ENCODE data around the gene ZNF701. TPM values are rescaled to one million over a fixed set of nuclear protein-coding genes. Genes with fewer than 3 reads are reported as not detected.

Gene ZNF701
- total RNA-seq = 10 to 100 TPM in 2 of 4 donors, 1 to 10 TPM in 2; 7.8 to 13.3 (median 10.1) TPM

- Histone ChIP-seq H3K27ac (replicated peaks in 1 of 4) (peak within 1 kb of the TSS; percentile 80 to 90 (median 84)), H3K4me1 (peaks cover 6 to 25% (median 20%) of the 10 kb centered on the region in 4 donors), H3K27me3 (no peaks in the 10 kb centered on the region), H3K4me3 (peak within 1 kb of the TSS; percentile 69 to 76 (median 74)), H3K9me3 (no peaks in the 10 kb centered on the region), H3K36me3 (peaks cover 5 to 32% (median 26%) of the 10 kb centered on the region in 4 donors)
- TF ChIP-seq EP300 (IDR thresholded peaks at IDR 0.05) = no peak
- TF ChIP-seq POLR2A (IDR thresholded peaks at IDR 0.05; ENCODE audit: low read depth) = peak; percentile 84
- TF ChIP-seq CTCF (IDR thresholded peaks at IDR 0.05) = peak; percentile 21 to 52 (median 29)
- TF ChIP-seq POLR2AphosphoS5 (IDR thresholded peaks at IDR 0.05) = peak; percentile 98 to 99
- DNase-seq (ENCODE audit: extremely low spot score) = peak; percentile 99
- under 1% methylated on average over 25 of the region's 57 CpGs for WGBS
- intact Hi-C loops (cut with DNase I) = loop anchor here (5.0 kb wide), 1 partner anchor 43 kb away; the partner anchor contains the start of gene ZNF808
These were observed at the start of gene ZNF701 for GRCh38 chr19:52570000-52570861. Gene ZNF701 (plus strand): TSS chr19:52570287. CDS start chr19:52574148, 3,861 bp downstream.

GRCh38 chr19:52522551-52522950 lies 47.5 kb upstream of the ZNF701 start:
- Histone ChIP-seq H3K27me3 (no peaks in the 10 kb centered on the region), H3K9me3 (no peaks in the 10 kb centered on the region), H3K4me1 (peaks cover 0 to 10% (median 2%) of the 10 kb centered on the region in 4 donors), H3K4me3 (no peak overlapping the region), H3K27ac (replicated peaks in 1 of 4) (no peak overlapping the region), H3K36me3 (no peaks in the 10 kb centered on the region)
- DNase-seq (ENCODE audit: extremely low spot score) = no peak
- intact Hi-C loops (cut with DNase I) = no loop called here
- 81% methylated on average over 14 of the region's 14 CpGs for WGBS
- TF ChIP-seq EP300 (IDR thresholded peaks at IDR 0.05) (no peak), POLR2A (IDR thresholded peaks at IDR 0.05; ENCODE audit: low read depth) (no peak), POLR2AphosphoS5 (IDR thresholded peaks at IDR 0.05) (no peak), CTCF (IDR thresholded peaks at IDR 0.05) (no peak)

- intact Hi-C loops (cut with DNase I) = no loop called here
- H3K4me1 ChIP-seq = peaks cover 11 to 21% (median 15%) of the 10 kb centered on the region in 4 donors
- no peaks in the 10 kb centered on the region for H3K9me3 ChIP-seq
- 85% methylated on average over 20 of the region's 20 CpGs for WGBS
- TF ChIP-seq POLR2AphosphoS5 (IDR thresholded peaks at IDR 0.05) (no peak), EP300 (IDR thresholded peaks at IDR 0.05) (no peak), CTCF (IDR thresholded peaks at IDR 0.05) (no peak), POLR2A (IDR thresholded peaks at IDR 0.05; ENCODE audit: low read depth) (no peak)
- H3K27ac ChIP-seq (replicated peaks in 1 of 4) = no peak overlapping the region
- H3K36me3 ChIP-seq = no peaks in the 10 kb centered on the region
- no peak overlapping the region for H3K4me3 ChIP-seq
- DNase-seq (ENCODE audit: extremely low spot score) = no peak
- no peaks in the 10 kb centered on the region for H3K27me3 ChIP-seq
These were observed 46.0 kb upstream of the ZNF701 start for GRCh38 chr19:52524086-52524485.

GRCh38 chr19:52527134-52527955 lies 42.7 kb upstream of the ZNF701 start, which contains the start of gene ZNF808:
Gene ZNF808 (plus strand): TSS chr19:52527668. CDS start chr19:52543285, 15,617 bp downstream.
- intact Hi-C loops (cut with DNase I) = loop anchor here (5.0 kb wide), 2 partner anchors 40 to 165 kb away; no protein-coding TSS in a partner anchor

More at GRCh38 chr19:52527134-52527955, 42.7 kb upstream of the ZNF701 start, which contains the start of gene ZNF808:
- Histone ChIP-seq H3K27ac (replicated peaks in 1 of 4) (peak within 1 kb of the TSS; percentile 83 to 95 (median 92)), H3K4me3 (peak within 1 kb of the TSS; percentile 68 to 81 (median 74)), H3K27me3 (no peaks in the 10 kb centered on the region), H3K36me3 (no peaks in the 10 kb centered on the region), H3K4me1 (peaks cover 12 to 27% (median 16%) of the 10 kb centered on the region in 4 donors), H3K9me3 (no peaks in the 10 kb centered on the region)
- DNase-seq (ENCODE audit: extremely low spot score) = peak; percentile 99
- no peak for TF ChIP-seq EP300 (IDR thresholded peaks at IDR 0.05)
- TF ChIP-seq CTCF (IDR thresholded peaks at IDR 0.05) = peak; percentile 49 to 70 (median 70)
- TF ChIP-seq POLR2AphosphoS5 (IDR thresholded peaks at IDR 0.05) = peak; percentile 71 to 72
- TF ChIP-seq POLR2A (IDR thresholded peaks at IDR 0.05; ENCODE audit: low read depth) = no peak
- WGBS = 0% methylated on average over 25 of the region's 54 CpGs

All from esophagus muscularis mucosa (tissue), 4 donors.